ENCODE data around the gene P3R3URF.
A peak's percentile ranks its signal among the peaks of the same experiment; 100 is the strongest.

P3R3URF gene

DNA sequence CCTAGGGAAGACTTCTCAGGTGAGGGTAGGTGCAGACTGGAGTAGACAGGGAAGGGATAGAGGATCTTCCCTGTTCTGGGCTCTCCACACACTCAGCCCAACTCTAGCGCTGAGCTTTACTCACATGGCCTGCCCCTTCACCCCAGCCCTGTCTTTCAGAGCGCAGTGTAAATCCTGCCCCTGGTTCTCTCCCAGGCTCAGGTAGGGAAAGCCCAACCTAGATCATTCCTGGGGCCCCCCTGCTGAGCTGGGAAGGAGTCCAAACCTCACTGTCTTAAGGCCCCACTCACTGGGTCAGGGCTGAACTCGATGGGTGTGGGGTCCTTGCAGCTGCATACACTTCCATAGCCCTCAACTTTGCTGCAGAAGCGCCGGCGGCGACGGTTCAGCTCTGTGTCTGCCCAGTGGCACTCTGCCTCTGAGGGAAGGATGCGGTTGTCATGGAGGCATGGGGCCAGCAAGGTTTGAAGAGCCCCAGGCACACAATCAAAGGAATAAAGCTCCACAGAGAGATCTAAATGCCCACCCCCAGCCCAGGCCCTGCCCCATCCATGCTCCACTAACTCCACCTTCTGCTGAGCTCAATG is 17.8 kb upstream of the P3R3URF start:
- DNase-seq = no peak

- no peak for DNase-seq
These were observed 17.0 kb upstream of the P3R3URF start for GRCh38 chr1:46193285-46193684.

- DNase-seq = no peak
These were observed 15.9 kb upstream of the P3R3URF start for GRCh38 chr1:46192171-46192570.

GRCh38 chr1:46191033-46191701 is 14.9 kb upstream of the P3R3URF start:
- no peak for DNase-seq

GRCh38 chr1:46190539-46190938 is 14.3 kb upstream of the P3R3URF start:
- no peak for DNase-seq

GRCh38 chr1:46188295-46189030 is 12.2 kb upstream of the P3R3URF start:
- DNase-seq = no peak

DNA sequence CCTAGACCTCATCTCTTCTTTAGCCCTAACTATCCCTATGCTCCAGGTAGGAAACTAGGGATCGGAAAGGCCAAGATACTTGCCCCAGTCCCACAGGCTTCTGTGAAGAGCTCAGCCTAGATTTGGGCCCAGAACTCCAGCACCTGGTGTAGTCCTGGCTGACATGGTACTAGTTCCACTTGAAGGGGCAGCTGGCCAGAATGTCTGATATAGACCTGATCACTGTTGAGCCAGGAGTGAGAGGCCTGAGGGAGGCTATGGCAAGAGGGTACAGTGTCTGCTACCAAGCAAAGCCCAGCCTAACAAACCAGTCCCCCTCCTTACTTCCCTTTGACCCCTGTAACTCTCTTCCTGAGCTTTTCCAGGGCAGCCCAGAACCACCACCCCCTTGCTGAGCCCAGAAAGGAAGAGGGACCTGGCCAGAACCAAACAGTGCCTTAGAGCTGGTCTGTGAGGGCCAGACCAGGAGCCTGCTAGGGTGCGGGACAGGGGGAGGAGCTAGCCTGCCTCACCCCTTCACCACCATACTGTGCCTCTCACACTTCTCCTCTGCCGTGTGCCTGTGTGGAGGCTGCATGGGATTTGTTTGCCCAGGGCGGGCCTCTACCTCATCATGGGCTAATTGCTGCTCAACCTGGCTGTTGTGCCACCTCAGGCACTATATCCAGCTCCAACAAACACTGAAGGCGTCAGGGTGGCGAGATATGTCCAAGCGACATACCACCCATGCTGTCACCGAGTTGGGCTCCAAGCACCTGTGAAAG is 11.0 kb upstream of the P3R3URF start:
- DNase-seq = no peak

DNA sequence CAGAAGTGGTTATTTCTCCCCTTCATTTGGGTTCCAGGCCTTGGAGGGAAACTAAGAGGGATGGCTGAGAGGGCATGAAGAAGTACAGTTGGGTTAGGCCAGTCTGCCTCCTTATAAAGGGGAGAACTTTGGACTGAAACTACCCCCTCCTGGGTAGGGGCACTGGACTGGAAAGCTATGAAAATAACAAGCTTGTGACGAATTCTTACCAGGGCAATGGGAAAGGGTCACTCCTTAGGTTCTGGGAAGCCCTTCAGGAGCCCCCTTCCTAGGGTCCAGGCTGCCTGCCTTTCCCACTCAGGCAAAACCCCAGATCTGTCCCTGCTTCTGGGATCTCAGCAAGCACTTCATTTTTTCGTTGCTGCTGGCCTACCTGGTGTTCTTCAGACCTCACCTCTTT is 9.8 kb upstream of the P3R3URF start:
- DNase-seq = no peak

- DNase-seq = no peak
These were observed 8.8 kb upstream of the P3R3URF start for GRCh38 chr1:46184920-46185658.

GRCh38 chr1:46183926-46184557 is 7.8 kb upstream of the P3R3URF start:
- DNase-seq = peak; percentile 55 to 62

DNA sequence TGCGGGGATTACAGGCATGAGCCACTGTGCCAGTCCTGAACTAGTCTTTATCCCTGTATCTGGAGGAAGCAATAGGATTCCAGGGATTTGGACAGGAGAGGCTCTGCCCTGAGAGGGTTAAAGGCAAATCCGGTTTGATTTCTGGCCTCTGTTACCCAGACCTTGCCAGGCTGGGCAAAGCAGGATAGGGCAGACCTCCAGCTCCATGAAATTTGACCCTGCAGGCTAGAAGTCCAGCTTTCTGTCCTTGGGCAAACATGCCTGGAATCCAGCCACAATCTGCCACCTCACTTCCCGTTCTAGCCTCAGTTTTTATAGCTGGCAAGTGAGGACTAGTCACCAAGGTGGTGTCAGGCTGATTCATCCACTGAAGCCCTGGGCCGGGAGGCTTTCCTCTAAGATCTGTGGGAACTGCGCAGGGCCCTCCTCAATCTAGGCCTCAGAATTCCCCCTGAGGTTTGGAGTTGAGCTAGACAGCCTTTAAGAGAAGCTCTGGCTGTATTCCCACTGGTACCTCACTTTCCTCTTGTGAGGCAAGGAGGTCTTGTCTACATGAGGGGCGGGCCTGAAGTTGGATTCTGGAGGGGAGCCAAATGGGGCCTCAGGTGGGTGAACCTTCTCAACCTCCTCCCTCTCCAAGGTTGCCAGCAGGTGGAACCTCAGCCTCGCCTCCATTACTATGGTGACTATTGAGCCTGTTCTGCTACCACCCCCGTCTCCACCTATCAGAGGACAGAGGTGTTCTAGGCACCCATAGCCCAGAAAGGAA is 7.0 kb upstream of the P3R3URF start:
- DNase-seq = peak in 1 of 2 experiments; percentile 10

GRCh38 chr1:46181343-46182260 is 5.3 kb upstream of the P3R3URF start:
- no peak for DNase-seq

DNA sequence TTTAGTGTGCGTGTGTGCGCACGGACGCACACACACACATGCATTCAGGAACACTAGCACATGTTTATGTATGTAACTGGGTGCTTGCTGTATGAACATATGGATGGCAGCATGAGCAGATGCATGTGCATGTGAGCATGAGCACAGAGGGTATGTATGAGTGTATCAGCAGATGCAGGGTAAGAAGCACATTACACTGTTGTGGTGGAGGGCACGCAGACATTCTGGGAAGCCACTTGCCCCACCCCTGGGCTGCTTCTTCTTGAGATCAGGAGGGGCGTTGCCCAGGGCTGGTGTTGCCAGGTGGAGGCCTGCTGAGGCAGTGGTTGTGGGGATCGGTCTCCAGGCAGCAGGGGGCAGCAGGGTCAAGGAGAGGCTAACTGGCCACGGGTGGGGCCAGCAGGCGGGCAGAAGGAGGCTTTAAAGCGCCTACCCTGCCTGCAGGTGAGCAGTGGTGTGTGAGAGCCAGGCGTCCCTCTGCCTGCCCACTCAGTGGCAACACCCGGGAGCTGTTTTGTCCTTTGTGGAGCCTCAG is 3.9 kb upstream of the P3R3URF start:
- no peak for DNase-seq

DNA sequence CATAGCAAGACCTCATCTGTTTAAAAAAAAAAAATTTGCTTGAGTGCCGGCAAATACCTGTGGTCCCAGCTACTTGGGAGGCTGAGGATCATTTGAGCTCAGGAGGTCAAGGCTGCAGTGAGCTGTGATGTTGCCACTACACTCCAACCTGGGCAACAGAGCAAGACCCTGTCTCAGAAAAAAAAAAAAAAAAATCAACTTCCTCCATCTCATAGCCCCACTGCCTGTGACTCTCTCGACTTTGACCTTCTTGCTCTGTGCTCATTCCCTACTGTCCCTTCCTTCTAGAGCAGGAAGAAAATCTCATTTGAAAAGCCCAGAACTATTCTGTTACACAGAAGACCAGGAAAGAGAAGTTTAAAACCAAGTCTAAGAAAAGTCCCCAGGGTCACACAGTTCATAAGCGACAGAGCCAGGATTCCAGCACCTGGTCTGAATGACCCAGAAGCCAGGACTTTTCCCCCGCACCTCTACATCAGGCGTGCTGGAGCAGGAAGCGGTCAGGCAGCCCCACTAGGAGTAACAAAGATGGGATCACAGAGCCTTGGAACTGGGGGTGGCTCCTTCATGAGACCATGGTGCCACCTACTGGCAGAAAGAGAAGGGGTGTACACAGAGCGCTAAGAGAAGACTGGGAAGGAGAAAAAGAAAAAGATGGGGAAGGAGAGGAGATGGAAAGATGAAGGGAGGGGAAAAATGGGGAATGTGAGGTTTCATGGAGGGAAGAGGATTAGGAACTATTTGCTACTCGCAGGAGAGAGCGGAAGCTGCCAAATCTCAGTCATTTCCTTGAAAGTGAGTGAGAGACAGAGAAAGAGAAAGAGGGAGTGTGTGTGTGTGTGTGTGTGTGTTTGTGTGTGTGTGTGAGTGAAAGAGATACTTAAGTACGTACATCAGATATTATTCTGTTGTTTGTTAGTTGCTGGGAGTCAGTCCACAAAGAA is 3.1 kb upstream of the P3R3URF start:
- DNase-seq = peak; percentile 76 to 88

DNA sequence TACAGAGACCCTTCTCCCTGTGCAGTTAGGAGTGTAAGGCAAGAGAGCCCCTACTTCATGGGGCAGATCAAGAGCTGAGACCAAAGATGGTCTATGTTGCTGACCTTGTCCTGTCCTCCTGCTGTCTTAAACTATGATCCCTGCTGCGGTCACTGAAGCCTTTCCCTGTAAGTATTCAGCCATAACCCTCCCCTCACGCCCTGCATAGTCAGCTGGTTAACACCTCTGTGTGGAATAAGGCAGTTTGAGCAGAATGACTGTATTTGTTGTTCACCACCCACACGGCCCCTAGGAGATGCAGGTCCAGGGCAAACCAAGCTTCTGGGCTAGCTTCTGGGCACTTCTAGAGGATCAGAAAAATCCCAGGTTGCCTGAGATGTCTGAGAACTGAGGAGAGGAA is 1.0 kb downstream of the P3R3URF start:
- no peak for DNase-seq

DNA sequence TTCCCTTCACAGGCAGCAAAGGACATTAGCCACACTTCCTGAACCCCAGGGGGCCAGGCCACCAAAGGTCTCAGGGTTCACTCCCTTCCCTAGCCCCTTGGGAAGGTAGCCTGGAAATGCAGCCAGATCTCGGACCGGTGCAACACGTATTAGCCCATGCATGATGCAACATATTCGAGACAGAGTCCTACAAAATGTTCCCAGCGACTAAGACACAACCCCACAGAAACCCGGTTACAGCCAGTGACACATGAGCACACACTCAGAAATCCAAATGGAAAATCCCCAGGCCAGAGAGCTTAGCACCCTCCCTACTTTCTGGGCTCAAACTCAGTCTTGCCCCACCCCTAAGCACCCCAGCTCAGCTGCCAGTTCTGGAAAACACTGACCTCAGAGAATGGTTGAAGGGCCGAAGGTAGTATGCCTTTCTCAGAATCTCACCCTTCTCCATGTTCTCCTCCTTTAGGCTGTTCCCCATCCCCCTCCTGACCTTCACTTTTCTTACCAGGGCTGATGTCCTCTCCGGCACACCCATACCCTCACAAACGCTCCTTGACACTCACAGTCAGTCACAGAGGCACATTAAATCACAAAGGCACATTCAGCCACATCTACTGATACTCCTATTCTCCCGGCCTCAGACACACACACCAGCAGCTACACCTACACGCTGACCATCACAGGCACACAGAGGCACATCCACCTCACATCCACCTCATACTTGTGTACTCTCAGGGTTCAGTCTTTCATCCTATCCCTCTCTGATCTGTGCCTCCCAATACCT is 1.6 kb downstream of the P3R3URF start, which contains the start of gene TSPAN1:
Gene TSPAN1, plus strand, starts transcription at position 640 of the 784 bp plus-strand sequence. CDS start 6,021 bp downstream, outside the sequence.
- no peak for DNase-seq

GRCh38 chr1:46173361-46173856 is 2.9 kb downstream of the P3R3URF start:
- peak; percentile 18 to 32 for DNase-seq

- DNase-seq = no peak
These were observed 4.0 kb downstream of the P3R3URF start for GRCh38 chr1:46172321-46172720.

Data from Kasumi-1 (cell line).